GM19043 (cell line): ENCODE data around the gene ESPL1.
"Not testable (repeated sequence)": the region's sequence is repeated elsewhere in the genome, so short reads cannot be mapped to it uniquely, and the experiment has no call there.

ENCODE experiments used
- ATAC-seq: cut with Tn5 transposase; IDR thresholded peaks from one replicate; pipeline ENCODE4 v1.9.1; 2021; ENCODE audit warnings: low read depth; ENCODE audit not compliant: unreplicated experiment

The ESPL1 gene

GRCh38 chr12:53297106-53297505 is 29.0 kb downstream of the ESPL1 start:
- ATAC-seq, result not testable (repeated sequence)

DNA sequence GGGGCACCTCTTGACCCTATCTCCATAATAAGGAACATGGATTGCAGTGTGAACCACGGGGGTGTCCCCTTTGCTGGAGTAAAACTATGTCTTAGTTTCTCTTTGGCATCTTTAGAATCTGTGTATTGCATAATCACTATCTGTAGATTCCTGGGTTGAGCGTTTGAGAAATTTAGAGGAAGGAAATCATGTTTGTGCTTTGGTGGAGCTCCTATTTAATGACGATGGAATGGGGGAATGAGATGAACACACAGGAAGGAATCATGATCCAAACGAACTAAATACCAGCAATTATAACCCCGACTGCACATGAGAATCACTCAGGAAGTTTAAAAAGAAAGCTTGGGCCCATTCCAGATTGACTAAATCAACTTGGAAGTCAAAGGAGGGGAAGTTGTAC is 30.1 kb downstream of the ESPL1 start:
- no peak for ATAC-seq

- ATAC-seq, result no peak
These were observed 31.0 kb downstream of the ESPL1 start for GRCh38 chr12:53299101-53299453.

GRCh38 chr12:53299454-53300180 is 31.5 kb downstream of the ESPL1 start, which contains the start of gene MYG1:
TSS of gene MYG1 (plus strand) at chr12:53299695. CDS start at chr12:53299738, 43 bp downstream.
- peak; percentile 70 for ATAC-seq

- ATAC-seq, result no peak
These were observed 32.1 kb downstream of the ESPL1 start for GRCh38 chr12:53300187-53300586.

DNA sequence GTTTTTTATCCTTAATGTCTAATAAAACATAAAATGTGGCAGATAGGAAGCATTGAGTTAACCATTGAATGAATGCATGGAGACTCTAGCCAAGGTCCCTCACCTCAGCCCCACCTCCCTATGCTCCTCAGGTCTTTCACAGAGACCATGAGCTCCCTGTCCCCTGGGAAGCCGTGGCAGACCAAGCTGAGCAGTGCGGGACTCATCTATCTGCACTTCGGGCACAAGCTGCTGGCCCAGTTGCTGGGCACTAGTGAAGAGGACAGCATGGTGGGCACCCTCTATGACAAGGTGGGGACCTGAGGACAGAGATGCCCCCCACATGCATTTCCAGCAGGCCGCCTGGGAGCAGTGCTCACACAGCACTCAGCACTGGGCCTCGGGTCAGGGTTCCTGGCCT is 34.8 kb downstream of the ESPL1 start:
- no peak for ATAC-seq

- ATAC-seq, result no peak
These were observed 38.7 kb downstream of the ESPL1 start for GRCh38 chr12:53306826-53307225.

GRCh38 chr12:53308276-53308675 is 40.2 kb downstream of the ESPL1 start:
- no peak for ATAC-seq

- ATAC-seq, result no peak
These were observed 45.9 kb downstream of the ESPL1 start for GRCh38 chr12:53313996-53314395.

GRCh38 chr12:53320352-53321195 is 52.5 kb downstream of the ESPL1 start:
- no peak for ATAC-seq

- ATAC-seq, result peak; percentile 34
These were observed 56.1 kb downstream of the ESPL1 start for GRCh38 chr12:53324113-53324778.

GRCh38 chr12:53324779-53325510 is 56.8 kb downstream of the ESPL1 start:
- peak; percentile 58 for ATAC-seq

DNA sequence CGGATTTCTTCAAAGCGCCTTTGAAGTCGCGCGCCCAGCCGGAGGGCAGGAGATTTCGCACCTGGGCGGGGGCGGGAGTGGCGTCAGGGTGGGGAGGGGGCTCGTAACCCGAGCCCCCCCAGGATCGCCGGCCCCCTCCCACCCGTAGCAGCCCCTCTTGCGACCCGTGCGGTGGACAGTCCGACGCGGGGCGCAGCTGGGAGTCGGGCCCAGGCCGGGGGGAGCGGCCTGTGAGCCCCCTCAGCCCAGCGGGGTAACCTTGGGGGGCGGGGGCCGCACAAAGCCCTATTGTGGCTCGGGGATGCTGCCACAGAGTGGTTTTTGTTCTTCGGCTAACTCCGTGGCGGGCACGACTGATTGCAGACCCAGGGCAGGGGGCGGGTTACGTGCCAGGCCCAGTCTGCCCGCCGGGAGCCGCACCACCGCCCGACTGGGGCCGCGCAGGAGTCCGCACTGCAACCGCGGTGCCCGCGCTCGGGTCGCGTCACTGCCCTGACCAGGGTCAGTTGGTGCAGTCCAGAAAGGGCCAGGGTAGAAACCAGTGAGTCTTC is 57.5 kb downstream of the ESPL1 start:
- ATAC-seq, result no peak

DNA sequence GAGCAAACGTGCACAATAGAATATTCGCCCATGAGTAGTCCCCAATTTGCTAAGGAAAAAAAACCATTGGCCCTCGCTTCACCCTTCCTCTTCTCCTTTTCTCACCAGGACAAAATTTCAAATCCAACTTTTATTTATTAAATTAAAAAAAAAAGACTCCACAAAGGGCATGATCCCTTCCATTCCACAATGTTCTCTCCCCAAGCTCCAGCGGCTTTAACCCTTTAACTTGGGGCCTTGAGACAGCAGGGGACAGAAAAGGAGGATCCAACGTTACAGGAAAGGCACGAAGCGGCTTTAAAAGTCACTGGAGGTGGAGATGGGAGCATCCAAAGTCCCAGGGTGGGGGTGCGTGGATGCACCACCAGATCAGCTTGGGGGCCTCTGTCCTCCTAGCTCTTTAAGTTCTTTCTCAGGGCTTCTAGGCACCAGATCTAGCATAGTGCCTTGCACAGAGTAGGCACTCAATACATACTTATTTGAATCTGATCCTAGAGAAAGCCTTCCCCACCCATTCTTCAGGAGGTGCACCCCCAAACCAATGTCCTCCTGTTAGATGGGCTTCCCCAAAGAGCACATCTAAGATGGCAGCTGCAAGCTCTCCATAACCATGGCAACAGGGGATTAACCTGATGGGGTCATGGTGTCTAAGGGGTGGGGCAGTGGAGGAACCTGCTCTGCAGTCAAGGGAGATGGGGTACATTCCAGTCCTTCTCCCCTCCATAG is 58.5 kb downstream of the ESPL1 start:
- ATAC-seq, result no peak

DNA sequence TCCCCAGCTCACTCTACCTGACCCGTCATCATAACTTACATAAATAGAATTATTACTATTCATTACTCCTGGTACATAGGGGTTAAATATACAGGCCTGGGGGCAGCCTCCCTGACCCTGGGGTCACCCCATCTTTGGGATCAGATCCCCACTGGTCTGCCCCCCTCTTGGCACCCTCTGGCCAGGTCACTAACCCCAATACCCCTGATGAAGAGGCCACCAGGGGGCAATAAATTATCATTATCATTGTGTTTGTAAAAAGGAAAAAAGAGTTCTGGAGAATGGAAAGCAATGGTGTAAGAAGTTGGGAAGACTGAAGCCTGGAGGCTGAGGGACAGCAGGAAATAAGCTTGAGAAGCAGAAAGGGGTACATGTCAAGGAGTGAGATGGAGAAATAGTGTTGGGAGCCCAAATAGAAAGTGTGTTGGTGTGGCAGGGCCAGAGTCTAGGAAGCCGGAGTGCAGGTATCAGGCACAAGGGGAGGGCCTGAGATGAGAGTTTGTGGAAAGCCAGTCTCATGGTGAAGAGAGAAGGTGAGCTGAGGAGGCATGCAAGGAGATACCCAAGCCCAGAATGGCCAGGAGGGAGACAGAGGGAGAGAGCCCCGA is 59.4 kb downstream of the ESPL1 start:
- no peak for ATAC-seq

- no peak for ATAC-seq
These were observed 59.9 kb downstream of the ESPL1 start for GRCh38 chr12:53328043-53328435.

- ATAC-seq, result no peak
These were observed 62.6 kb downstream of the ESPL1 start for GRCh38 chr12:53330671-53331070.

DNA sequence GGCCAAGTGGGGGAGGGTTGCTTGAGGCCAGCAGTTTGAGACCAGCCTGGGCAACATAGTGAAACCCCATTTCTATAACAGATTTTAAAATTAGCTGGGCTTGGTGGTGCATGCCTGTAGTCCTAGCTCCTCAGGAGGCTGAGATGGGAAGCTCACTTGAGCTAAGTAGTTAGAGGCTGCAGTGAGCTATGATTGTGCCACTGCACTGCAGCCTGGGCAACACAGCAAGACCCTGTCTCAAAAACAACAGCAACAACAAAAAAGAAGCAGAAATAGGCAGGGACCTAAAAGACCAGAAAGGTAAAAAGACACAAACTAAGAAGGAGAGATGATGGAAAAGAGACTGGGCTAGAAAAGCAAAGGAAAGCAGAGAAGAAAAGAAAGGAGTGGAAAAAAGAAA is 64.2 kb downstream of the ESPL1 start:
- not testable (repeated sequence) for ATAC-seq

DNA sequence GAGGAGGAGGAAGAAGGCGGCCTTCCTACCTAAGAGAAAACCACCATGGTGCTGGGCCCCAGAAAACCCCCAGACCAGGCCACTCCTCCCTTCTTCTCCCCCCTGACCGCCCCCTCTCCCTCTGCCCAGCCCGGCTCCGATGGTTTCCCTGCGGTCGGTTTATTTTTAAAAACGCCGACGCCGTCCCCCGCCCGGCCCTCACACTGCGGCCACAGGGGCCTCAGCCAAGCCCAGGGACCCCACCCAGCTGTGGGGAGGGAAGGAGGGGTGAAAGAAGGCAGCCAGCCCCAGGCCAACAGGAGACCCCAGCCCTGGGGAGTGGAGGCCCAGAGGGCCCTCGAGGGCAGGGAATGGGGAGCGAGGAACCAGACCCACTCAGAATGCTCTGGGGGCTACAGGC is 64.6 kb downstream of the ESPL1 start:
- no peak for ATAC-seq
